Amniotic epithelial cell (primary cell): Measurements from ENCODE around the gene TEKT4.
"Not testable (repeated sequence)": the region's sequence is repeated elsewhere in the genome, so short reads cannot be mapped to it uniquely, and the experiment has no call there.

Experiments
- DNase-seq: peaks from one replicate; pipeline ENCODE4 v3.0.0-alpha.2; 2010; ENCODE audit warnings: low read depth

TEKT4 gene

GRCh38 chr2:94875820-94876522 lies 4.7 kb downstream of the TEKT4 start:
- DNase-seq = no peak

- DNase-seq = no peak
Measured at GRCh38 chr2:94876523-94876863, 5.3 kb downstream of the TEKT4 start.

GRCh38 chr2:94877129-94877528 lies 5.9 kb downstream of the TEKT4 start:
- DNase-seq = no peak

GRCh38 chr2:94878575-94878974 lies 7.3 kb downstream of the TEKT4 start:
- DNase-seq = not testable (repeated sequence)

GRCh38 chr2:94879314-94879981 lies 8.2 kb downstream of the TEKT4 start:
- no peak for DNase-seq

- DNase-seq = no peak
Measured at GRCh38 chr2:94879982-94880377, 8.8 kb downstream of the TEKT4 start.

- DNase-seq = no peak
Measured at GRCh38 chr2:94880507-94880906, 9.3 kb downstream of the TEKT4 start.

GRCh38 chr2:94881070-94881469 lies 9.8 kb downstream of the TEKT4 start:
- no peak for DNase-seq

GRCh38 chr2:94890234-94890633 lies 19.0 kb downstream of the TEKT4 start:
- no peak for DNase-seq

GRCh38 chr2:94895273-94895672 lies 24.0 kb downstream of the TEKT4 start:
- DNase-seq = not testable (repeated sequence)

- not testable (repeated sequence) for DNase-seq
Measured at GRCh38 chr2:94906976-94907375, 35.7 kb downstream of the TEKT4 start.

GRCh38 chr2:94923196-94923595 lies 52.0 kb downstream of the TEKT4 start:
- no peak for DNase-seq

- not testable (repeated sequence) for DNase-seq
Measured at GRCh38 chr2:94924999-94925398, 53.8 kb downstream of the TEKT4 start.
